Measurements from ENCODE around the gene TRIOBP.

The TRIOBP gene

DNA sequence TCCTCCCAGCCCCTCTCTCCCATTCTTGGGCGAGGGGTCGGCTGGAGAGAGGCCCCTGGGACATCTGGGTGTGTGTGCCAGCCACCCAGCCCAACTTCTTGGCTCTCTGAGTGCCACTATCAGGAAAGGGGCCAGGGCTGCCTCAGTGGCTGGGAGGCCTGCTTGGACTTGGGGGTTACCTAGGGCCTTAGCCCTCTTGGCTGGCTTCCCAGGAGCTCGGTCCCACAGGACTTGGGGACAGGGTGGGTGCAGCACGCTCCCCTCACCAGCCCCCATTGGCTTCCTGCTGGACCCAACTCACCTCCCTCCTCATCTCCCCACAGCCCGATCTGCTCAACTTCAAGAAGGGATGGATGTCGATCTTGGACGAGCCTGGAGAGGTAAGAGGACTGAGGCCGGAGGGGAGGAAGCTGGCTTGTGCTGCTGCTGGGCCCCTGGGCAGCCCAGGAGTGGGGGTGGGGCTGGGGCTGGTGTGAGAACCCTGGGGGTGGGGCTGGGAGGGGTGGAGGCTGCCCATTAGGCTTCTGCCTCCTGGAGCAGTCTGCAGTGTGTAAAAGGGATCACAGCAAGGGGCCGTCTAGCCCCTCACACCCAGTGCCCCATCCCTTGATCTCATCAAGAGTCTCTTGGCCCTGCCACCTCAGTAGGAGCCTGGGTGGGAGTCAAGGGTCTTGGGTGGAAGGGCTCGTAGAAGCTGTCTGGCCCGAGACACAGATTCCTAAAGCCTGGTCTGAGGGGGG, 54.8 kb downstream of the TRIOBP start:
- no peak for DNase-seq

DNA sequence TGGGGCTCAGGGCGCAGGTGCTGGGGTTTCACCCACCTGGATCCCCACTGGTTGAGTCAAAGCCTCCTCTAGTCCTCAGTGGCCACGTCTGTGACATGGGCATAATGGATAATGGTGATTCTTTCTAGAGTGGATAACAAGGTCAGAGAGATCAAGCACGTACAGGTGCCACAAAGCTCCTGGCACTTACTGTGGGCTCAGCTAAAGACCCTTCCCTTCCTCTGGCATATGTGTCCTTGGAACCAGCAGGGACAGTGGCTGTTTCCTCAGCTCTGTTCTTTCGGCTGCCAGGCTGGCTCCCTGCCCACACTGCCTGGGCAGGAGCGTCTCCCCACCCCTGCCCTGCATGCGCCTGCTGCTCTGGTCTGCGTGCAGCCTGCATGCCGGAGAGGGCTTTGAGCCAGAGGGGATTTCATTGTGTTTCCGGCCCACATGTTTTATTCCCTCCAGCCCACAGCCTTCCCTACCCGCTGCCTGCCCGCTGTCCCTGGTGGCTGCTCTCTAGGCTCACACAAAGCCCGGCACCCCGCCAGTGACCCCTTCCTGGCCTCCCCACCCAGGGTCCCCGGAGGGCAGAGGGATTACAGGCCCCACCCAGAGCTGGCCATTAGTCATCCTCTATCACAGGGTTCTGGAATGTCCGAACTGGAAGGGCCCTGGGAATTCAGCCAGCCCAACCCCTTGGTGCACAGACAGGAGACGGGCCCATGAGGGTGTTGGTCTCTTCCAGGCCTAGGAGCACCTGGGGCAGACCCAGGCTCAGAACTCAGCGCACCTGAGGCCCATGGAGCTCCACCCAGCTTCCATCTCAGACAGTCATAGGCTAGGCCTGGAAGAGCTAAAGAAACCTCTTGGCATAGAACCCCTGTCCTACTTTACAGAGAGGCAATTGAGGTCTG, 55.6 kb downstream of the TRIOBP start:
- no peak for DNase-seq

DNA sequence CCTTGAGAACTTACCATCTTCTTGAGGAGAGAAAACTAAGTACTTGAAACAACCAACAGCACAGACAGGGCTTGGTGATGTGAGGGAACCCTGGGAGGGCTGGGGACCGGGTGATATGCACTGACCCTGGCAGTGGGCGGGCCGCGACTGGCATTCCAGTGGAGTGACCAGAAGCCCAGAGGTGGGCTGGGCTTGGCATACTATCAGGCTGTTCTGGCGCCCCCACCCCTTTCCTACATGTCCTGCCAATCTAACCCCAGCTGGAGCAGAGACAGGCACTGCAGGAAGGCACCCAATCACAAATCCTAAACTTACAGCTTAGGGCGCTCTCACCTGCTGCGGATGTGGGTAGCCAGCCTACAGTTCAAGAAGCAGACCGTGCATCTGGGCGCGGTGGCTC, 56.9 kb downstream of the TRIOBP start:
- DNase-seq, result no peak

DNA sequence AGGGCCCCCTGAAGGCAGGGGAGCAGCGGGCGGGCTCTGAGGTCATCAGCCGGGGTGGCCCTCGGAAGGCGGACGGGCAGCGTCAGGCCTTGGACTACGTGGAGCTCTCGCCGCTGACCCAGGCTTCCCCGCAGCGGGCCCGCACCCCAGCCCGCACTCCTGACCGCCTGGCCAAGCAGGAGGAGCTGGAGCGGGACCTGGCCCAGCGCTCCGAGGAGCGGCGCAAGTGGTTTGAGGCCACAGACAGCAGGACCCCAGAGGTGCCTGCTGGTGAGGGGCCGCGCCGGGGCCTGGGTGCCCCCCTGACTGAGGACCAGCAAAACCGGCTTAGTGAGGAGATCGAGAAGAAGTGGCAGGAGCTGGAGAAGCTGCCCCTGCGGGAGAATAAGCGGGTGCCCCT, 60.8 kb downstream of the TRIOBP start:
- no peak for DNase-seq

DNA sequence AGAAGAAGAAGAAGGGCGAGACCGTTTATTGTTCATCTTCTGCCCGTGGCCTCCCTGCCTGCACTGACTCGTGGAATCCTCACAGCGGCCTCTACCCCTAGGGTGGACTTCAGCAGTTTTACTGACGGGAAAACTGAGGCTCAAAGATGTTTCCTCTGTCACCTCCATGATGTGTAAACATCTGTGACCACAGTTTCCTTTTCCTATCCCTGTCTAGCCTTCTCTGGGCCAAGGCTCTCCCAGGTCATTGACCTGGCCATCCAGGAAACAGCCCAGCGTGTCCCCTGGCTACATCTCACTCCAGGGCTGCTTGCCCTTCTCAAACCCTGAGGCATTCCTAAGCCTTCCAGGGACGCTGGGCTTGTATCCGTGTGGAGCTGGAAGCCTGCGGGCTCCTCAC, 61.8 kb downstream of the TRIOBP start:
- no peak for DNase-seq

DNA sequence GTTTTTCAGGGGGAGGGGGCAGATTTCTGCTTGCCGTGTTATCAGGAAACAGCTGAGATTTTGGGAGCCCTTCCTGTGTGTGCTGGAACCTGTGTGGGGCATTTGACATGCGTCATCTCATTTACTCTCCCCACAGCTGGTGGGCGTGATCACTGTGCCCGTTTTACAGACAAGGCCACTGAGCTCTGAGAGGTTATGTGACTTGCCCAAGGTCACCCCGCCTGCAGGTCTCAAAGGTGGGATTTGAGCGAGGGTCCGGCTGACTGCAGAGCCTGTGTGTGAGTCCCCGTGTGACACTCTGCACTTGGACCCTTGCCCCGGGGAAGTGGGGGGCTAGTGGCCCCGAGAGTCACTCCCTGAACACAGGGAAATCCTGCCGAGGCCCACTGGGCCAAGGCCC, 62.4 kb downstream of the TRIOBP start:
- no peak for DNase-seq

DNA sequence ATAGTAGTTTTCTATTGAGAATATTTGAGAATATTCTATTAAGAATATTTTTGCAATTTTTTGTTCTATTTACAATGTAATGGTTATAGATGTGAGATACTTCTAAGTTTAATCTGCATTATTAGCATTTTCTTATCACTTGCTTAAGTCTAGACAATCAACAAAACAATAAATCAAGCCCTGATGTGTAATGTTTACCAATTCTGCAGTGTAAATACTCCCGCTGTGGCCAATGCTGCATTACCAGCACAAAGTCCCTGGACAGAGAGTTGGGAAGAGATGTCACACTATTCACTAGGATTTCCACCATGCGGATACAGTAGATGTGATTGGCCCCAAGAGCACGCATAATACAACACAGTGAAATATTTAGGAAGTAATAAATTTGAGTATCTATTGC, 63.3 kb downstream of the TRIOBP start:
- no peak for DNase-seq

DNA sequence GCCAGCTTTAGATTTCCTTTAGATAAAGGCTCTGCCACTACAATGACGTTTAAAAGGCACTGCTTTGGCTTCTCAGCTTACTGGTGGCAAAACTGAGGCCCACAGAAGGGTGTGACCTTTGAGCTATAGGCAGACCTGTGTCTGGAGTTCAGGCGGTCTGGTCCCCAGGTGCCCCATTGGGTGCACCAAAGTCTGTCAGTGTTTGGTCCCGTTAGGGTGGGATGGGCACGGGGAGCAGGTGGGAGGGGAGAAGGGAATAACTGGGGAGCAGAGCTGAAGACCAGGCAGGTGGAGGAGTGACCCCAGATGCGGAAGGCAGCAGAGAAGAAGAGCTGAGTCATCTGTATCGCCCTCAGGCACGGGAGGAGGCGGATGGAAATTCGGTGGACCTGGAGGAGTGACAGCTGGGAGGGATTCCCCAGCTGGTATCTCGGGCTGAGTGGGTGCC, 65.6 kb downstream of the TRIOBP start:
- no peak for DNase-seq

DNA sequence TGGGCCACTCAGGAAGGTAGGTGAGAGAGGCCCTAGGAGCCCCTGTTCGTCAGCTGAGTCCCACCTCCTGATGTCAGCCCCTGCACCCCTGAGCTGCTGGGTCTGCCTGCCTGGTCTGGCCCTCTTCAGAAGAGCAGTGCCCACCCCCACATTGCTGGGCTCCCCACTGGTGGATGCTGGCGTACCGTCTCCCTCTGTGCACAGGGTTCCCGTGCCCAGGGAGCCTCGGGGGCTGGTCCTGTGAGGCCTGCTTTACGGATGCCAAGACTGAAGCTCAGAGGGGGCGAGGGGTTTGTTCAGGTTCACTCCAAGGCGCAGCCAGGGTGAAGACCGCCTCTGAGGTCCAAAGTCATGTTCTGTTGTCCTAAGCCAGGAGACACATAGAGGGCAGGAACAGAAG, 66.2 kb downstream of the TRIOBP start:
- no peak for DNase-seq

DNA sequence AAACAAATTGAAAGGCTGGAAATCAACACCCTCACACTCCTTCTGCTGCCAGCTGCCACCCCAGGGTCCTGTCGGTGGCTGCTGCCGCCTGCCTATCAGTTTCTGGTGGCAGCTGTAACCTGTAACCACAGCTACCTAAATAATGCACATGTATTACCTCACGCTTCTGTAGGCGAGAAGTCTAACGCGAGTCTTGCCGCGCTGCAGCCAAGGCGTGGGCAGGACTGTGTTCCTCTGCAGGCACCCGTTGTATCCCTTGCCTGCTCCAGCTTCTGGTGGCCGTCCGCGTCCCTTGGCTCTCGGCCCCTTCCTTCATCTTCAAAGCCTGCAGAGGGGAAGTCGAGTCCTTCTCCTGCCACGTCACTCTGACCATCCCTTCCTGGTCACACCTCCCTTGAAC, 66.8 kb downstream of the TRIOBP start:
- DNase-seq, result no peak

DNA sequence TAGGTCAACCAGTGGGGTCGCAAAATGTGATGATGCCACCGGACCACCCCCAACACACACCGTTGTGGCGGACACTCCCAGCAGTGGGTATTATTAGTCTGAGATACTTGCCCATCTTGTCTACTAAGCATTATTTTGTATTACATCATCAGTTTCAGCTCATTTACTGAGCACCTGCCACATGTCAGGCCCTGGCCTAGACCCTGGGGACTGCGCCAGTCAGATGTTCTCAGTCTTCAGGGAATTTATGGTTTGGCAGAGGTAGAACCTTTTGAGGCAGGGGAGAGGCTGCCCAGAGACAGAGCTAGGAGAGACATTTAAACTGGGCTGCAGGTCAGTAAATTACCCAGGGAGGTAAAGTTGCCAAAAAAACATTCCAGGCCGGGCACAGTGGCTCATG, 67.8 kb downstream of the TRIOBP start:
- no peak for DNase-seq

DNA sequence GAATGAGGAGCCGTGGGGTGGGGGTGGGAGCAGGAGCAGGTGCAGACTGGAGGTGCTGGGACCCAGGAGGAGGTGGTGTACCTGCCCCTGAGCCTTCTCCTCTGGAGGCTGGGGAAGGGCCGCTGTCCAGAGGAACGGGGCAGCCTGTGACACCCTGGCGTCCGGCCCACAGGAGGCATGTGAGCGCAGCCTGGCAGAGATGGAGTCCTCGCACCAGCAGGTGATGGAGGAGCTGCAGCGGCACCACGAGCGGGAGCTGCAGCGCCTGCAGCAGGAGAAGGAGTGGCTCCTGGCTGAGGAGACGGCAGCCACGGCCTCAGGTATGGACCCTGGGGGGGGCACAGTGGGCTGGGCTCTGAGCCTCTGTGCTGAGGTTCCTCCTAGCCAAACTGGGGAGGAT, 68.7 kb downstream of the TRIOBP start:
- DNase-seq, result no peak

DNA sequence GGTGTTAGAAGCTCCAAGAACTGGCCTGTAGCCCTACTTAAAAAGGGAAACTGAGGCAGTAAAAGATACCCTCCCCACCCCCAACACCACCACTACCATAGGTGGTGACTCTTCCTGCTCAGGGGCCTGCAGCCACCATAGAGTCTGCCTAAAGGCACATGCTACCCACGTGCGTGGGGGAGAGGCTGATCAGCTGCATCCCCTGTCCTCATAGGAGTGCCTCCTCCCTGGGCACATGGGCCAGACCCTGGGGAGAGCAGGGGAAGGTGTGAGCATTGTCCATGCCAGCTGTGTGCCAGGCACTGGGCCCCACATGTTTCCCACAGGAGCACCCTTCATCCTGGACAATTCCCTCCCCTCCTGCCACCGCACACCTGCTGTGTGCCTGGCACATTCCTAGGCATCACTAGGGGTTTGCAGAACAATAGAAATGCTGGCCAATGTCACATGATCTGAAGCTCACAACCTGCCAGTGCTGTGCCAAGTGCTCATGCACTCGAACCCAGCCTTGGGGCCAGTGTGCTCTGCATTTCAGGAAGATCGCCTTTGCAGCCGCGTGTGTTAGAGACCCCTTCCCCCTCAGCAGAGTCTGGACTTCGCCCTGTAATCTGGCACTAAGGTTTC, 69.2 kb downstream of the TRIOBP start:
- no peak for DNase-seq

DNA sequence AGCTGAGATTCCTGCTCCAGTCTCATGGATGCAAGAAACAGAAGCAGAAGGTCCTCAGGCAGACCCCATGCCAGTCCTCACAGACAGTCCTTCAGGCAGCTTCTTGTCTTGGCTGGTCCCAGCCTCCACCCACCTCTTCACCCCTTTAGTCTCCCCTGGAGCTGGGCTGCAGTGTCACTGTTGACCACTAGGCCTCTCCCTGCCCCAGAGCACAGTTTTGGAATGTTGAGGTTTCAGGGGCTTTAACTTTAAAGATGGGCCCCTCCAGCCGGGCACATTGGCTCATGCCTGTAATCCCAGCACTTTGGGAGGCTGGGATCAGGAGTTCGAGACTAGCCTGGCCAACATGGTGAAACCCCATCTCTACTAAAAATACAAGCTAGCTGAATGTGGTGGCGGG, 71.4 kb downstream of the TRIOBP start:
- DNase-seq, result no peak

DNA sequence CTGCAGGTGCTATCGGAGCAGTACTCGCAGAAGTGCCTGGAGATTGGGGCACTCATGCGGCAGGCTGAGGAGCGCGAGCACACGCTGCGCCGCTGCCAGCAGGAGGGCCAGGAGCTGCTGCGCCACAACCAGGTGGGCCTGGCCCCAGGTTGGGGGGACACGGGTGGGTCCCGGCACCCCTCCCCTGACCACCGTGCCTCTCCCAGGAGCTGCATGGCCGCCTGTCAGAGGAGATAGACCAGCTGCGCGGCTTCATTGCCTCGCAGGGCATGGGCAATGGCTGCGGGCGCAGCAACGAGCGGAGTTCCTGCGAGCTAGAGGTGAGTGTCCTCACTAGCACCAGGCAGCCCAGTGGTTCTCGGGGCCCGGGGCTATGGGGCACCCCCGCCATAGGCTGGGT, 72.2 kb downstream of the TRIOBP start:
- no peak for DNase-seq

DNA sequence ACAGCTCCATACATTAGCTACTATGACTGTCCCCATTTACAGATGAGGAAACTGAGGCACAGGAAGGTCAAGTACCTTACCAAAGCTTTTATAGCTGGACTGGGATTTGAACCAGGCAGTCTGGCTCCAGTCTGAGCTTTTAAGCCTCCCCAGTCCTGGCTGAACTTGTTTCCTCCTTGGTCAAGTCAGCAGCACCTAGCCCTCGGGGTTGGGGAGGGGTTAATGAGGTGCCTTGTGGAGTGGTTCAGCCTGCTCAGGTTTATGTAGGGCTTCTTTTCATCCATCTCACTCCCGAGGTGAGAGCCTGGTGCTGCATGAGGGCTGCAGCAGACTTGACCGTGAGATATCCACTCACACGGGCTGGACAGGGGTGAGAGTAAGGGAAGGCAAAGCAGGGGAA, 74.2 kb downstream of the TRIOBP start:
- no peak for DNase-seq

DNA sequence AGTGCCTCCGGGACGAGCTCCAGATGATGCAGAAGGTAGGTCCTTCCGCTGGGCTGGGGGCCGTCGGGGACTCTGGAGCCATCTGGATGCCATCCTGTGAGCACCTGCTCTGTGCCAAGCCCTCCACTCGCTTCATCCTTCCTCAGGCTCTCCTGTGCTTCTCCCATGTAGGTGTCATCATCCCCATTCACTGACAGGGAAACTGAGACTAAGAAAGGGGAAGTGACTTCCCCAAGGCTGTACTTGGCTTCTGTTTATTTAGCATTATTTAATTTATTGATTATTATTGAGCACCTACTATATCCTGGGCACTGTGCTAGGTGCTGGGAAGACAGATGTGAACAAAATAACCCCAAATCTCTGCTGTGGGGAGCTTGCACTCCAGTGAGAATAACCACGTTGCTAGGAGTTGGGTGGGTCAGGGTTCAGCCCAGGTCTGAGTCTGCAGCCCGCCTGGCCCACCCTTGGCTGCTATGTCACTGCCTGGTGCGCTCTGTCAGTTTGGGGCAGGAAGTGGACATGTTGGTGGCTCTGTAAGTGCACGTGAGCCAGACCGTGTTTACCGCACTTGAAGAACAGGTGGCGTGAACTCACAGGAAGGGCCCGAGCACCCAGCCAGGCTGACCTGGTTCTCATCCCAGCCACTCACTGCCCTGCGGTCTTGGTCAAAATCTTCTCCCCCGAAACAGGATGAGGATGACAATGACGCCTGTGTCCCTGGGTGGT, 75.0 kb downstream of the TRIOBP start:
- DNase-seq, result no peak

DNA sequence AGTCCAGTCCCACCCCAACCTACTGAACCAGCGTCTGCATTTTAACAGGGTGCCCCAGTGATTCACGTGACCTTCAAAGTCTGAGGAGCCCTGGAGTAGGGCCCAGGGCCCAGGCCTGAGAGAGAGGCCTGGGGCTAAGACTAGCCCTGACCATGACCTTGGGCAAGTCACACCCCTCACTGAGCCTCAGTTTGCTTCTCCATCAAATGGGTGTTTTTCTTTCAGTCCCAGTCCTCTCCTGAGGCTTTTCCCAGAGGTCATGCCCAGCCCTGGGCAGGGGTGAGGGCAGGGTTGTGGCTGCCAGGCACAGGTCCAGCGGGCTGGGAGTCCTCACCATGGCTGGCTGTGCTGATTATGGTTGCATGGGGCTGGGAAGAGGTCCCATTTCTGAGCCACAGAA, 77.9 kb downstream of the TRIOBP start:
- no peak for DNase-seq

DNA sequence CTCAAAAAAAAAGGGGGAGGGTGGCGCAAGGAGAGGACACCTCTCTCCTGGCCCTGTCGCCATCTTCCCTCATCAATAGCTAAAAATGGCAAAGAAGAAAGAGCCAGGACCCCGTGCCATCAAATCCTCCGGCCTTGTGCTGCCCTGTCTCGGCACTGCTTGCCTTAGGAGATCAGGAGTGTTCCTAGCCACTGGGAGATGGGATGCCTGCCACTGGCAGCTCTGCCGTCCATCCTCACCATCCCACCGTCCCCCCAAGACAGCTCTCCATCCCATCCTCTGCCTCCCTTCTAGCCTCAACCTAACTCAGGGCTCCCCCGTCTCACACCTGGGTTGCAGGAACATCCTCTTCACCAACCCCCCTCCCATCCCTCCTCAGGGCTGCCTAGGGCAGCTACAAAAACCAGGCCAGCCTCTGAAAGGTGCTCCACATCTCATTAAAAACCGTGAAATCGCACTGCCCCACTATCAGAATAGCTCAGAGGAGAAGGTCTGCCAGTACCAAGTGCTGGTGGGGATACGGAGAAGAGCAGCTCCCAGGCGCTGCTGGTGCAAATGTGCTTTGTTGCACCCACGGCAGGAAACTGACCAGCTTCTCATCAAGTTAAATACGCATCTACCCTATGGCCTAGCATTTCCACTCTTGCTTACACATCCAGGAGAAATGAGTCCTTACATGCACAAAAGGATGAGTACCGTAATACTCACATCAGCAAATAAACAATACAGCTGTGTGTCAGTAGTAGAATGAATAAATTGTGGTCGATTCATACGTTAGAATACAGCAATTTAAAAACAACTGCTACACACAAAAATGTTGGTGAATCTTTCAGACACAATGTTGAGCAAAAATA, 79.2 kb downstream of the TRIOBP start:
- no peak for DNase-seq

DNA sequence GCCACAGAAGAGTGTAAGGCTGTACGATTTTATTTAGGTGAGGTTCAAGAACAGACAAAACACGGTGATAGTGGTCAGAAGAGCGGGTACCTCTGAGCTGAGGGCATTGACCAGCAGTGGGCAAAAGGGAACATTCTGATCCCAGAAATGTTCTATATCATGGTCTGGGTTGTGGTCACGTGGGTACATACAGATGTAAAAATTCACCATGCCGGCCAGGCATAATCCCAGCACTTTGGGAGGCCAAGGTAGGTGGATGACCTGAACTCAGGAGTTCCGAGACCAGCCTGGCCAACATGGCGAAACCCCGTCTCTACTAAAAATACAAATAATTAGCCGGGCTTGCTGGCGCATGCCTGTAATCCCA, 79.8 kb downstream of the TRIOBP start:
- no peak for DNase-seq

DNA sequence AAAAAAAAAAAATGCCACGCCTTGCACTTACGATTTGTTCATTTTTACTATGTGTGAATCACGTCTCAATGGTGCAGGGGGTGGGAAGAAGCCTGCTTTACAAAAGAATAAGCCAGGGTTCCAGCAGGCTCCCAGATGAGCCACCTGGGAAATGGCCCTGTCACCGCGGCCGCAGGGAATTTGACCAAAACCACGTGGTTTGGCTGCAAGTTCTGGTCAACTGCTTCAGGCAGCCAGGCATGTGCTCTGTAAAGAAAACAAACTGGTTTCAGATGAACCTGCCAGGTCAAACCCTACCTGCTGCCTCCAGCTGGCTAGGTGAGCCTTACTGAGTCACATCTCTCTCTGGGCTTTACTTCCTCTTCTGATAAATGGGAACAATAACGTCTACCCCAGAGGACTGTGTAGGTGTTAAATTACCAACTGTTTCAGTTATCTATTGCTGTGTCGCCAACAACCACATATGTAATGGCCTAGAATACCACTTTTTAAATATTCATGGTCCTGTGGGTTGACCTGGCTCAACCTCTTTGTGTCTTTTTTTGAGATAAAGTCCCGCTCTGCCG, 80.4 kb downstream of the TRIOBP start:
- no peak for DNase-seq
